HEK293T (cell line): ENCODE results near the gene SETD1A.

Experiments used
- ARNT ChIP-seq: fragments of 450-650 bp; IDR thresholded peaks from 2 replicates; pipeline ENCODE4 v1.6.1; 2017; ENCODE audit warnings: mild to moderate bottlenecking
- FOXA1 ChIP-seq: fragments of 450-650 bp; IDR thresholded peaks from 2 replicates; pipeline ENCODE4 v1.6.1; 2016; ENCODE audit warnings: mild to moderate bottlenecking
- FOXM1 ChIP-seq: fragments of 450-650 bp; IDR thresholded peaks from 2 replicates; pipeline ENCODE4 v1.6.1; 2017; ENCODE audit warnings: mild to moderate bottlenecking, borderline replicate concordance
- SP1 ChIP-seq: fragments of 450-650 bp; IDR thresholded peaks from 2 replicates; pipeline ENCODE4 v1.6.1; 2017
- SUZ12 ChIP-seq: fragments of 450-650 bp; IDR thresholded peaks from 2 replicates; pipeline ENCODE4 v1.6.1; 2016; ENCODE audit warnings: mild to moderate bottlenecking
- TARDBP ChIP-seq: fragments of 450-650 bp; IDR thresholded peaks from 2 replicates; pipeline ENCODE4 v1.6.1; 2016

- TF ChIP-seq ARNT (no peak), SUZ12 (no peak), FOXM1 (no peak; the same call in none of the 2 replicates), TARDBP (no peak), FOXA1 (no peak), SP1 (no peak)
Measured at GRCh38 chr16:30924076-30924912, 33.3 kb upstream of the SETD1A start.
